Esophagus muscularis mucosa (tissue), 4 donors: ENCODE results near the gene EXOC8. TPM values are rescaled to one million over a fixed set of nuclear protein-coding genes. Genes with fewer than 3 reads are reported as not detected.

Experiments
- DNase-seq: peaks from one replicate; pipeline ENCODE4 v3.0.0-alpha.2; 2017; ENCODE audit errors: extremely low spot score
- H3K27ac ChIP-seq, 4 donors: fragments of 200-600 bp; sonication (generic); replicated peaks in 1 of 4; 1 replicate in 3 of 4; 2 replicates in 1 of 4; pipeline ENCODE4 v1.5.1; 2016 to 2019; ENCODE audit warnings: mild to moderate bottlenecking in 1 of 4
- H3K27me3 ChIP-seq, 4 donors: fragments of 200-600 bp; sonication (generic); one replicate each; pipeline versions ENCODE4 v1.5.1 to v1.6.0; 2016 to 2019
- H3K36me3 ChIP-seq, 4 donors: fragments of 200-600 bp; sonication (generic); one replicate each; pipeline ENCODE4 v1.5.1; 2016 to 2019
- H3K4me1 ChIP-seq, 4 donors: fragments of 200-600 bp; sonication (generic); one replicate each; pipeline ENCODE4 v1.5.1; 2016 to 2019
- H3K4me3 ChIP-seq, 4 donors: fragments of 200-600 bp; sonication (generic); 1 replicate in 2 of 4; 2 replicates in 2 of 4; pipeline ENCODE4 v1.5.1; 2016 to 2019; ENCODE audit warnings: mild to moderate bottlenecking in 4 of 4, moderate library complexity in 1 of 4
- H3K9me3 ChIP-seq, 4 donors: fragments of 200-600 bp; sonication (generic); 1 replicate in 3 of 4; 2 replicates in 1 of 4; pipeline ENCODE4 v1.5.1; 2016 to 2019
- CTCF ChIP-seq, 3 experiments: fragments of 200-600 bp in 2 of 3; fragments of 450-650 bp in 1 of 3; sonication (generic) in 2 of 3; IDR thresholded peaks; one replicate each; pipeline ENCODE4 v1.5.1; 2017 to 2019; ENCODE audit warnings: antibody characterized with exemption in 3 of 3, mild to moderate bottlenecking in 2 of 3, moderate library complexity in 1 of 3
- EP300 ChIP-seq: sonication (generic); formaldehyde crosslinking; IDR thresholded peaks from one replicate; pipeline ENCODE4 v1.6.1; 2017; ENCODE audit warnings: antibody characterized with exemption
- POLR2A ChIP-seq: fragments of 450-650 bp; IDR thresholded peaks from one replicate; pipeline ENCODE4 v1.6.1; 2017; ENCODE audit warnings: antibody characterized with exemption, moderate library complexity, mild to moderate bottlenecking, low read depth
- POLR2AphosphoS5 ChIP-seq, 2 donors: sonication (generic); formaldehyde crosslinking; IDR thresholded peaks; one replicate each; pipeline ENCODE4 v1.6.1; 2017; ENCODE audit warnings: antibody characterized with exemption in 2 of 2
- WGBS: methylation state at CpG from one replicate; pipeline ENCODE4 v1.1.5; 2018; 5-methylcytosine and 5-hydroxymethylcytosine counted together
- intact Hi-C: fragments of 100-400 bp; cut with DNase I; formaldehyde crosslinking; loops from one replicate; pipeline ENCODE4 v1.15.1; 2023
- total RNA-seq, 4 donors: library from RNA; depleted of rRNA; stranded (reverse); fragments of >200 nt; gene quantifications; one replicate each; pipeline versions ENCODE4 v1.1.0 to v1.2.1, GENCODE V29; 2016

The EXOC8 gene
- 10 to 100 TPM; 13.0 to 15.4 (median 14.3) TPM for total RNA-seq

- Histone ChIP-seq H3K27ac (peak within 1 kb of the TSS; percentile 90 to 97 (median 95)), H3K4me3 (peak within 1 kb of the TSS; percentile 58 to 94 (median 80)), H3K9me3 (no peaks in the 10 kb centered on the region), H3K36me3 (peaks cover 0 to 21% (median 5%) of the 10 kb centered on the region in 4 donors), H3K4me1 (peaks cover 46 to 66% (median 61%) of the 10 kb centered on the region in 4 donors), H3K27me3 (no peaks in the 10 kb centered on the region)
- WGBS, result 0% methylated on average over 54 of the region's 74 CpGs
- DNase-seq, result peak; percentile 98
- intact Hi-C loops, result loop anchor here (5.0 kb wide), 1 partner anchor 95 kb away; the partner anchor contains the start of gene GNPAT
- TF ChIP-seq POLR2A, result peak; percentile 83
- TF ChIP-seq EP300, result no peak
- TF ChIP-seq CTCF (IDR thresholded peaks at IDR 0.05), result no peak
- peak; percentile 98 to 99 for TF ChIP-seq POLR2AphosphoS5 (IDR thresholded peaks at IDR 0.05)
These were observed at the start of gene EXOC8 for GRCh38 chr1:231337472-231338269. TSS of gene EXOC8 (minus strand) at chr1:231337852. CDS start at chr1:231337745, 107 bp downstream.

- Histone ChIP-seq H3K36me3 (peaks cover 0 to 3% (median 0%) of the 10 kb centered on the region in 4 donors), H3K9me3 (no peaks in the 10 kb centered on the region), H3K4me1 (peaks cover 57 to 83% (median 64%) of the 10 kb centered on the region in 4 donors), H3K27me3 (no peaks in the 10 kb centered on the region), H3K4me3 (no peak overlapping the region), H3K27ac (no peak overlapping the region)
- TF ChIP-seq POLR2A, result no peak
- TF ChIP-seq POLR2AphosphoS5 (IDR thresholded peaks at IDR 0.05), result no peak
- no peak for TF ChIP-seq CTCF (IDR thresholded peaks at IDR 0.05)
- no peak for TF ChIP-seq EP300
- intact Hi-C loops, result no loop called here
- no peak for DNase-seq
These were observed 48.8 kb upstream of the EXOC8 start for GRCh38 chr1:231386466-231386865.

- TF ChIP-seq EP300 (no peak), CTCF (IDR thresholded peaks at IDR 0.05) (no peak), POLR2A (no peak), POLR2AphosphoS5 (IDR thresholded peaks at IDR 0.05) (no peak)
- Histone ChIP-seq H3K27ac (no peak overlapping the region), H3K4me3 (no peak overlapping the region), H3K27me3 (no peaks in the 10 kb centered on the region), H3K36me3 (peaks cover 0 to 3% (median 0%) of the 10 kb centered on the region in 4 donors), H3K4me1 (peaks cover 55 to 86% (median 64%) of the 10 kb centered on the region in 4 donors), H3K9me3 (no peaks in the 10 kb centered on the region)
- WGBS, result 87% methylated on average over 2 of the region's 2 CpGs
- intact Hi-C loops, result no loop called here
- no peak for DNase-seq
These were observed 47.7 kb upstream of the EXOC8 start for GRCh38 chr1:231385416-231385748.

GRCh38 chr1:231384696-231385415, 47.2 kb upstream of the EXOC8 start:
- intact Hi-C loops, result no loop called here
- Histone ChIP-seq H3K9me3 (no peaks in the 10 kb centered on the region), H3K4me3 (no peak overlapping the region), H3K27me3 (no peaks in the 10 kb centered on the region), H3K27ac (no peak overlapping the region), H3K4me1 (peaks cover 50 to 81% (median 62%) of the 10 kb centered on the region in 4 donors), H3K36me3 (peaks cover 0 to 3% (median 0%) of the 10 kb centered on the region in 4 donors)
- 97% methylated on average over 6 of the region's 6 CpGs for WGBS
- TF ChIP-seq POLR2AphosphoS5 (IDR thresholded peaks at IDR 0.05) (no peak), CTCF (IDR thresholded peaks at IDR 0.05) (no peak), EP300 (no peak), POLR2A (no peak)
- DNase-seq, result no peak
